ENCODE data around the gene GNB1L.
"Not testable (repeated sequence)": the region's sequence is repeated elsewhere in the genome, so short reads cannot be mapped to it uniquely, and the experiment has no call there.

Gene GNB1L

GRCh38 chr22:19791894-19792293, 62.8 kb downstream of the GNB1L start:
- DNase-seq, result no peak

DNA sequence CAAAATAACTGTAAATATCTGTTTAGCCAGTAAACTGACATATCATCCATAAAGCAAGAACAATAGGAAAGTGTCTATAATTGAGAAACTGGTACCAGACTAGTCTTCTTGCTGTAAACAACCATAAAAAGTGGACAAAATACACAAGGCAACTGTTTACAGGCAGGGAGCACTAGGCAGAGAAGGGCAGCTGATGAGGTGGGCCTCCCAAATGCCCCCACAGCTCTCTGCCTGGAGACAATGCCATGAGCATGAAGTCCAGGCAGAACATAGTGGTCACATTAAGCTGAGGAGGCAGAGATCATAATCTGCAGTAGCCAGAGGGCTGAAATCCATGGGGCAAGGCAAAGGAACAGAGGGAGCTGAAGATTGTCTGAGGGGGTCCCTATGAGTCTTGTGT, 63.4 kb downstream of the GNB1L start:
- no peak for DNase-seq

GRCh38 chr22:19789828-19790227, 64.8 kb downstream of the GNB1L start:
- no peak for DNase-seq

- DNase-seq, result no peak
These were observed 65.3 kb downstream of the GNB1L start for GRCh38 chr22:19789406-19789805.

- DNase-seq, result no peak
These were observed 65.9 kb downstream of the GNB1L start for GRCh38 chr22:19788661-19789225.

GRCh38 chr22:19787849-19788141, 66.9 kb downstream of the GNB1L start:
- no peak for DNase-seq

- no peak for DNase-seq
These were observed 67.5 kb downstream of the GNB1L start for GRCh38 chr22:19786959-19787848.

GRCh38 chr22:19786264-19786585, 68.4 kb downstream of the GNB1L start:
- DNase-seq, result no peak

- DNase-seq, result no peak
These were observed 69.0 kb downstream of the GNB1L start for GRCh38 chr22:19785461-19786263.

DNA sequence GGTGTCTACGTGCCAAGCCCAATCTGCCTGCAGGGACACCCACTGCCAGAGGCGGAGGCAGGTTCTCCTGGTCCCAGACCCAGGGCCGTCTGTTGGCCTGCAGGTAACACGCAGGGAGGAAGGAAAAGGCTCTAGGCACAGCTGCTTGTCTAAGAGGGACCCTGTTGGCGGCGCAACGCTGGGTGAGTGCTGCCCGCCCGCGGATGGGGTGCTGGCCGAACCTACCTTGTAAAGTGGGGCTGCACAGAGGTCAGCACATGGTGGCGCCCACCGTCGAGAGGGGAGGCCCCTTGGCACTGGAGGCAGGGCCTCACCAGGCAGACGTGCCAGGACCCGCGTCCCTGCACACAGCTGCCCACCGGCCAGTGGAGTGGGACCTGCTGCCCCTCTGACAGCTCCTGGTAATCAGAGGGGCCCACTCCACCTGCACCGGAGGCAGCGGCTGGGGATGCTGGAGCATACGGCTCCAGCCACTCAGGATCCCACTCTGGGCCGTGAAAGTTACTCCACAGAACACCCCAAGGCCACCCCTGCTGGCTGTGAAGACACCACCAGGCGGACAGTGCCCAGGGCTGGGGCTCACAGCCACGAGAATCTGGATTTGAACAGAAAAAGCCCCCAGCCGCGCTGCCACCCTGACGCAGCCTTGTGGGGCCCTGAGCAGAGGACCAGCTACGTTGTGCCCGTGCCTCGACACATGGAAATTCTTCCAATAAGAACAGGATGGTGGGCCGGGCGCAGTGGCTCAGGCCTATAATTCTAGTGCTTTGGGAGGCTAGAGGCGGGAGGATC, 70.1 kb downstream of the GNB1L start:
- DNase-seq, result no peak

DNA sequence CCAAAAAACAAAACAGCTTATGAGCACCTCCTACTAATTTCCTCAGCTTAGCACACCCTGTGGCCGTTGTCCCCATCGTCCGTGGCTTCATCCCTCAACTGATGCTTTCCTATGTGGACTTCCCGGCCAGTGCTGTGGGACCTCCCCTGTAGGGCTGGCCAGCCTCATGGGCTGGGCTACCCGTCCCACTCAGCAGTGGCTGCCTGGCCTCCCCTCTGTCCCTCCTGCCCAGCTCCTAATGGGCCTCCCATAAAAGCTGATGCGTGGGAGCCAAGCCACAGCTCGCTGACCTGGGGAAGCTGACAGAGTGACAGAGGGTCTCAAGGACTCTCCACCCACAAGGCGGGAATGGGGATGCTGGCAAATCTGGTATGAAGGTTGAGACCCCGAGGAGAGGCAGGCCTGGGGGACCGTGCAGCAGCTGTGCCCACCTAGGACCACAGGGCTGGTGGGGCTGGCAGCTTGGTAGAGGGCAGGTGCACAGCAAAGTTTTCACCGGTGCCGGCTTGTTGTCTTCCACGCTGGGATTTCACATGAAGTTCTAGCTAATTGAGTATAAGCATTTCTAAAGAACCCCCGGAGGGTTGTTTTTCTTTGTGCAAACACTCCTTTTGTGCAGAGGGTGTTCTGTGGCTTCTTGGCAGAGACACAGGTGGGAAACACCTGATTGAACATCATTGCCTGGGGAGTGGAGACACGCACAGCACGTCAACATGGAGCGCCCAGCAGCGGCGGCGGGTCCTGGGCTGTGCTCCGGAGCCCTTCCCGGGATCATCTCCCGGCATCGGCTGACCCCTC, 70.9 kb downstream of the GNB1L start:
- no peak for DNase-seq

GRCh38 chr22:19782533-19782932, 72.1 kb downstream of the GNB1L start:
- no peak for DNase-seq

GRCh38 chr22:19779685-19780268, 74.9 kb downstream of the GNB1L start:
- DNase-seq, result no peak

- DNase-seq, result no peak
These were observed 75.7 kb downstream of the GNB1L start for GRCh38 chr22:19779011-19779421.

GRCh38 chr22:19777192-19777591, 77.5 kb downstream of the GNB1L start:
- not testable (repeated sequence) for DNase-seq

DNA sequence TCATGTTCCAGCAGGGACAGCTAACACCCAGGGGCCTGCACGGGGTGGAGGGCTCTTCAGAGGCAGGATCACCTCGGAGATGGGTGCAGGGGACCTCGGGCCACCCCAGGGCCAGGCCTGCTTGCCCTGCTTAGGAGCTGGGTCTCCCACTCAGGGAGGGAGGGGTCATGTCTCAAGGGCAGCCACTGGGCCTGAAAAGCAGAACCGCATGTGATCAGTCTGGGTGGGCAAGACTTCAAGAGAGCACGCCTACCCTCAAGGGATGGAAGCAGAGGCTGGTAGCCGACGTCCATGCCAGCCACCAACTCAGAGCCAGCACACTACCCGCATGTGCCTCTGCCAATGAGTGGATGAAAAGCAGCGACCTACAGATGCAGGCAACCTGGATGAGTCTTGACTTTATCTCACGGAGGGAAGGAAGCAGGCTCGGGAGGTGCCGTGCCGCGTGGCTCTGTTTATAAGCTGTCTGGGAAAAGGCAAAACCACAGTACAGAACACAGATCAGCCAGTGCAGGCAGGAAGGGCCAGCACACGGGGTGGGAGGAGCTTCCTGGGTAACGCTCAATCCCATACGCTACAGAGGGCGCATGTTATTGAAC, 78.1 kb downstream of the GNB1L start:
- peak; percentile 44 for DNase-seq

DNA sequence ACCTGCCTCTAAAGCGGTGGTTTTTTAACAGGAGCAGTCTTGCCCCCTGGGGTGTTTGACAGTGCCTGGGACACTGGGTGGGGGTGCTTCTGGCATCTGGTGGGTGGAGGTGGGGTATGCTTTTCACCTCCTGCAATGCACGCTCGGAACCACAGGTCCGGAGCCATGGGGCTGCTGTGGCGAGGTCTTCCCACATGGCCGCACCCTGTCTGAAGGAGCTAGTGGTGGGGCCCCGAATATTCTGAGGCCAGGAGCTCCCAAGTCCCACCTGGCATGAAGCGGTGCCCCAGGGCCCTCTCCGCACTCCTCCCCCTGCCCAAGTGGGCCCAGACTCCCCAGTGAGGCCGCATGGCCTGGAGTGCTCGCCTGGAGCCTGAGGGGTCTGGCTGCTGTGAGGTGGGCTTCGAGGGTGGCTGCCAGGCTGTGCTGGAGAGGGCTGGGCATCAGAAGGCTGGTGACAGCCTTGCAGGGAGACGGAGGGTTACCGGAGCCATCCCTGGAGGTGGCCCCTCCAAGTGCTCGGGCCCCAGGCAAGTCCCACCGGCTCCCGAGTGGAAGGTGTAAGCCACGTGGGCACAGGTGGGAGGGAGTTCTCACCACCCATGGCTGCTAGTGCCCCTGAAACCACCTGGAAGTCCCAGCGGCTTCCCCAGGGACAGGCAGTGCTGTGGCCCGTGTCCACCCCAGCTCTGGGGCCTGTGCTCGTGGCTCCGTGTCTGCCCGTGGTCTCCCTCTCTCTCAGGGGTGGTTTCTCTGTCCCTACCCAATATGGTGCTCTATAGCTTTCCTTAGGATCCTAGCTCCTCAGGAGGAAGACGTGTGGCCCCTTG, 79.0 kb downstream of the GNB1L start:
- DNase-seq, result no peak

DNA sequence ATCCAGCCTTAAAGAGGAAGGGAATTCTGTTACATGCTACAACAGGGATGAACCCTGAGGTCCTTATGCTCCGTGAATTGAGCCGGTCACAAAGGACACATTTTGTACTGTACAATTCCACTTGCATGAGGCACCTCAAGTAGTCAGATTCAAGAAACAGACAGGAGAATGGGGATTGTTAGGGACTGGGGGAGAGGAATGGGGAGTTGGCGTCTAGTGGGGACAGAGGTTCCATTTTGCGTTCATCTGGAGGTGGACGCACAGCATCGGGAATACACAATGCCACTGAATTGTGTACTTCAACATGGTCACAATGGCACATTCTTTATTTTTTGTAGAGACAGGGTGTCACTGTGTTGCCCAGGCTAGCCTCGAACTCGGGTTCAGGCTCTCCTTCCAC, 80.0 kb downstream of the GNB1L start:
- DNase-seq, result no peak

DNA sequence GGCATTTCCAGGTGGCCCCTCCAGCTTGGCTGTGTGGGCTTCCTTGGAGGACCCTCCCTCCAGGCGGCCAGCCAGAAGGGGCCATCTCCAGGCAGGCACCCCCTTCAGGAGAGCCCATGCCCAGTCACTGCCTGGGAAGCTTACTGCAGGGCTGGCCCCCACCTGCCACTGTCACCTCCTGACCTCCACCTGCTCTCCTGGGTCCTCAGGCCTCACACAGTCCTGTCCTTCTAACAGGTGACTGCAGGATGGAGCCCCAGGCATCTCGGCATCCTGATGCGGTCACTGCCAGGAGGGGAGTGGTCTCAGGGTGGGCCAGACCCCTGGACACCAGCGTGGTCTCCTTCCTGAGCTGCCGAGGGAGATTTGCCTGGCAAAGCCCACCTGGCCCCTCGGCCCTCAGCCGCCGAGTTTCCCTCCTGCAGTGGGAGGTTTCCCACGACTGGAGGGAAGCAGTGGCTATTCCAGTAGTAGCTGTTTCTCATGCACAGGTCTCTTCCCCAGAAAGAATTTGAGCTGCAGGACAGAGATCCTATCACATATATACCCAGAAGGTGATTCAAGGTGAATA, 81.1 kb downstream of the GNB1L start:
- no peak for DNase-seq

Data from GF-D8 (cell line).